Measurements from ENCODE around the gene SLC9A4. TPM values are rescaled to one million over a fixed set of nuclear protein-coding genes. Genes with fewer than 3 reads are reported as not detected.

The SLC9A4 gene
- total and polyA plus RNA-seq, 4 donors: 0.06 to 0.09 TPM; not detected in 2

DNA sequence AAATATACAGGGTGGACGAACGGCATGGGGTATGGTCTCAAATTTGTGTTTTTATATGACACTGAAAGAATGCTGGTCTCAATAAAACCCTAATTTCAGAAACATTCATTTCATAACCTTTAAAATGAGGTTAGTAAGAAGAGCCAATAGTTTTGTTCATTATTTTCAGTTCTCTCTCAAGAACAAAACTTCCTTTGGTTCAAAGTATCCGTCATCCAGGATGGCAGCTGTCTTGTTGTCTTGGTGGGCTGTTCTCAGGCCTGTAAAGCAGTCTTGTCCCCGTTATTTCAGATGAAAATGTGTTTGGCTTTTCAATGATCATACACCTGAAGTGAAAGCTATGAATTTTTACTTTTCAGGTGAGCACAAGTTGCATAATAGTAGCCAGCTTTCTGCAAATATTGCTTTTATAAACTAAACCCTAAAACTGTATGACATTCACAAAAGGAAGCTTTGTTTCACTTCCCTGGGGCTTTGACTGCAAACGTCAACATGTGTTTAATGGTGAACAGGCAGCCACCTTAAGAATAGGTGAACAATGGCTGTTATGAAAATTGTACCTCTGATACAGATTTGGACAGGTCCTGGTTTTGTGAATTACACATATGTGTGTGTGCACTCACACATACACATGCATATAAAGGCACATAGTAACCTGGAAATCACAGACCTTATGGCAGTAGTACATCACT lies 47.4 kb upstream of the SLC9A4 start:
- no peaks in the 10 kb centered on the region for H3K36me3 ChIP-seq (ENCODE audit: control insufficient read depth in 4 of 4, insufficient read depth in 4 of 4, low read length in 4 of 4)
- no peaks in the 10 kb centered on the region for H3K27me3 ChIP-seq (ENCODE audit: control insufficient read depth in 3 of 3, insufficient read depth in 3 of 3, low read length in 2 of 3)
- 41 to 54% methylated on average over 5 of the region's 5 CpGs for WGBS, 2 donors
- H3K9ac ChIP-seq (ENCODE audit: insufficient read depth in 1 of 2, low read length in 2 of 2): no peak overlapping the region
- ATAC-seq (ENCODE audit: insufficient read depth, low FRiP score): no peak
- no peak overlapping the region for H3K4me3 ChIP-seq
- H3K9me3 ChIP-seq (ENCODE audit: control insufficient read depth in 4 of 4, insufficient read depth in 3 of 4, low read length in 3 of 4): no peaks in the 10 kb centered on the region
- no peak for DNase-seq
- TF ChIP-seq, protein P1, sequence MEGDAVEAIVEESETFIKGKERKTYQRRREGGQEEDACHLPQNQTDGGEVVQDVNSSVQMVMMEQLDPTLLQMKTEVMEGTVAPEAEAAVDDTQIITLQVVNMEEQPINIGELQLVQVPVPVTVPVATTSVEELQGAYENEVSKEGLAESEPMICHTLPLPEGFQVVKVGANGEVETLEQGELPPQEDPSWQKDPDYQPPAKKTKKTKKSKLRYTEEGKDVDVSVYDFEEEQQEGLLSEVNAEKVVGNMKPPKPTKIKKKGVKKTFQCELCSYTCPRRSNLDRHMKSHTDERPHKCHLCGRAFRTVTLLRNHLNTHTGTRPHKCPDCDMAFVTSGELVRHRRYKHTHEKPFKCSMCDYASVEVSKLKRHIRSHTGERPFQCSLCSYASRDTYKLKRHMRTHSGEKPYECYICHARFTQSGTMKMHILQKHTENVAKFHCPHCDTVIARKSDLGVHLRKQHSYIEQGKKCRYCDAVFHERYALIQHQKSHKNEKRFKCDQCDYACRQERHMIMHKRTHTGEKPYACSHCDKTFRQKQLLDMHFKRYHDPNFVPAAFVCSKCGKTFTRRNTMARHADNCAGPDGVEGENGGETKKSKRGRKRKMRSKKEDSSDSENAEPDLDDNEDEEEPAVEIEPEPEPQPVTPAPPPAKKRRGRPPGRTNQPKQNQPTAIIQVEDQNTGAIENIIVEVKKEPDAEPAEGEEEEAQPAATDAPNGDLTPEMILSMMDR (IDR thresholded peaks at IDR 0.05; ENCODE audit: control extremely low read depth, extremely low read depth): no peak
- H3K27ac ChIP-seq (ENCODE audit: low read depth in 1 of 2, low read length in 1 of 2): no peak overlapping the region
- H3K4me1 ChIP-seq (ENCODE audit: control insufficient read depth in 5 of 5, insufficient read depth in 5 of 5, low read length in 5 of 5): no peaks in the 10 kb centered on the region

DNA sequence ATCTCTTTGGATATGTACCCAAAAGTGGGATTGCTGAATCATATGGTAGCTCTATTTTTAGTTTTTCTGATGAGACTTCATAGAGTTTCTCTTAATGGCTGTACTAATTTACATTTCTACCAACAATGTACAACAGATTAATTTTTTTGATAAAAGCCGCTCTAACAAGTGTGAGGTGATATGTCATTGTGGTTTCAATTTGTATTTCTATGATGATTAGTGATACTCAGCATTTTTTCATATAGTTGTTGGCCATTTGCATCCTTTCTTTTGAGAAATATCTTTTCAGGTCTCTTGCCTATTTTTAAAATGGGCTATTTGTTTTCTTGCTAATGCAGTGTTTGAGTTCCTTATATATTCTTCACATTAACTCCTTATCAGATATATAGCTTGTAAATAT lies 45.8 kb upstream of the SLC9A4 start:
- 45 to 49% methylated on average over 1 of the region's 1 CpG for WGBS, 2 donors
- Histone ChIP-seq H3K4me1 (ENCODE audit: control insufficient read depth in 5 of 5, insufficient read depth in 5 of 5, low read length in 5 of 5) (no peaks in the 10 kb centered on the region), H3K9me3 (ENCODE audit: control insufficient read depth in 4 of 4, insufficient read depth in 3 of 4, low read length in 3 of 4) (no peaks in the 10 kb centered on the region), H3K27ac (ENCODE audit: low read depth in 1 of 2, low read length in 1 of 2) (no peak overlapping the region), H3K27me3 (ENCODE audit: control insufficient read depth in 3 of 3, insufficient read depth in 3 of 3, low read length in 2 of 3) (no peaks in the 10 kb centered on the region), H3K9ac (ENCODE audit: insufficient read depth in 1 of 2, low read length in 2 of 2) (no peak overlapping the region), H3K36me3 (ENCODE audit: control insufficient read depth in 4 of 4, insufficient read depth in 4 of 4, low read length in 4 of 4) (no peaks in the 10 kb centered on the region), H3K4me3 (no peak overlapping the region)
- ATAC-seq (ENCODE audit: insufficient read depth, low FRiP score): no peak
- TF ChIP-seq, protein P1 (IDR thresholded peaks at IDR 0.05; ENCODE audit: control extremely low read depth, extremely low read depth): no peak
- DNase-seq: no peak

DNA sequence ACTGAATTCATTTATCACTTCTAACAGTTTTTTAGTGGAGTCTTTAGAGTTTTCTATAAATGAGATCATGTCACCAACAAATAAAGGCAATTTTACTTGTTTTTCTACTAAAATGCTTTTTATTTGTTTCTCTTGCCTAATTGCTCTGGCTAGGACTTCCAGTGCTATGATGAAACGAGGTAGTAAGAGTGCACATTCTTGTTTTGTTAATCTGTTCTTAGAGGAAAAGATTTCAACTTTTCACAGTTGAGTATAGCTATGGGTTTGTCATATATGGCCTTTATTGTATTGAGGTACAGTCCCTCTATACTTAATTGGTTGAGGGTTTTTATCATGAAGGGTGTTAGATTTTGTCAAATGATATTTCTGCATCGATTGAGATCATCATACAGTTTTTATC lies 44.5 kb upstream of the SLC9A4 start:
- TF ChIP-seq, protein P1 (IDR thresholded peaks at IDR 0.05; ENCODE audit: control extremely low read depth, extremely low read depth): no peak
- H3K36me3 ChIP-seq (ENCODE audit: control insufficient read depth in 4 of 4, insufficient read depth in 4 of 4, low read length in 4 of 4): no peaks in the 10 kb centered on the region
- no peak overlapping the region for H3K4me3 ChIP-seq
- no peak overlapping the region for H3K9ac ChIP-seq (ENCODE audit: insufficient read depth in 1 of 2, low read length in 2 of 2)
- no peak overlapping the region for H3K27ac ChIP-seq (ENCODE audit: low read depth in 1 of 2, low read length in 1 of 2)
- no peaks in the 10 kb centered on the region for H3K9me3 ChIP-seq (ENCODE audit: control insufficient read depth in 4 of 4, insufficient read depth in 3 of 4, low read length in 3 of 4)
- DNase-seq: no peak
- H3K4me1 ChIP-seq (ENCODE audit: control insufficient read depth in 5 of 5, insufficient read depth in 5 of 5, low read length in 5 of 5): no peaks in the 10 kb centered on the region
- WGBS, 2 donors: 65 to 78% methylated on average over 2 of the region's 2 CpGs
- ATAC-seq (ENCODE audit: insufficient read depth, low FRiP score): no peak
- H3K27me3 ChIP-seq (ENCODE audit: control insufficient read depth in 3 of 3, insufficient read depth in 3 of 3, low read length in 2 of 3): no peaks in the 10 kb centered on the region

DNA sequence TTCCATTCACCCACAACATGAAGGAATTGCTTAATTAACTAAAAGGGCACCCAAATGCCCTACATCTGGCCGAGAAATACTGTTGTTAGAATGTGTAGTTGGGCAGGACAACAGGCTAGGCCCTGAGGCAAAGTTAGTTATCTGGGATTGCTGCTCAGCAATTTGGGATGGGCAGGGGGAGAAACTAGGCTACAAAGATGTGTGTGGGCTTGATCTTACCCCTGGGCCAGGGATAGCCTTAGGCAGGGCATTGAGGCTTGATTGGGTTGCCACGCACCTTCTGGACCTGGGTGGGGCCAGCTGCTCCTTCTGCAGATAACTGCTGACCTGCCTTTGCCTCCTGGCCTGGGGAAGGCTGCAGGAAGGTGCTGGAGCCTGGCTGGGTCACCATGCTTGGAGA lies 40.6 kb upstream of the SLC9A4 start:
- TF ChIP-seq, protein P1 (IDR thresholded peaks at IDR 0.05; ENCODE audit: control extremely low read depth, extremely low read depth): no peak
- H3K36me3 ChIP-seq (ENCODE audit: control insufficient read depth in 4 of 4, insufficient read depth in 4 of 4, low read length in 4 of 4): no peaks in the 10 kb centered on the region
- H3K9me3 ChIP-seq (ENCODE audit: control insufficient read depth in 4 of 4, insufficient read depth in 3 of 4, low read length in 3 of 4): no peaks in the 10 kb centered on the region
- 94 to 97% methylated on average over 2 of the region's 2 CpGs for WGBS, 2 donors
- no peak overlapping the region for H3K9ac ChIP-seq (ENCODE audit: insufficient read depth in 1 of 2, low read length in 2 of 2)
- H3K4me1 ChIP-seq (ENCODE audit: control insufficient read depth in 5 of 5, insufficient read depth in 5 of 5, low read length in 5 of 5): peaks cover 0 to 2% (median 0%) of the 10 kb centered on the region in 5 donors
- ATAC-seq (ENCODE audit: insufficient read depth, low FRiP score) (no peak), DNase-seq (no peak)
- peak overlapping the region; percentile 13 for H3K4me3 ChIP-seq
- no peak overlapping the region for H3K27ac ChIP-seq (ENCODE audit: low read depth in 1 of 2, low read length in 1 of 2)
- H3K27me3 ChIP-seq (ENCODE audit: control insufficient read depth in 3 of 3, insufficient read depth in 3 of 3, low read length in 2 of 3): no peaks in the 10 kb centered on the region
